Upper lobe of left lung (tissue), 6 donors: ENCODE measurements around the gene CACNA1D. TPM values are rescaled to one million over a fixed set of nuclear protein-coding genes. Genes with fewer than 3 reads are reported as not detected.

ENCODE experiments used
- ATAC-seq, 2 donors: fragments of 200-7000 bp; cut with Tn5 transposase; one replicate each; pipeline ENCODE4 v1.9.1; 2022; ENCODE audit warnings: mild to moderate bottlenecking in 2 of 2, moderate library complexity in 2 of 2; ENCODE audit not compliant: low FRiP score in 2 of 2
- DNase-seq, 2 donors: peaks; one replicate each; pipeline ENCODE4 v3.0.0-alpha.2; 2019 to 2020
- H3K27ac ChIP-seq, 4 donors: fragments of 200-600 bp; sonication (generic); one replicate each; pipeline ENCODE4 v1.5.1; 2016 to 2019
- H3K27me3 ChIP-seq, 4 donors: fragments of 200-600 bp; sonication (generic); one replicate each; pipeline ENCODE4 v1.5.1; 2017 to 2019
- H3K36me3 ChIP-seq, 4 donors: fragments of 200-600 bp; sonication (generic); one replicate each; pipeline ENCODE4 v1.5.1; 2016 to 2019
- H3K4me1 ChIP-seq, 4 donors: fragments of 200-600 bp; sonication (generic); one replicate each; pipeline ENCODE4 v1.5.1; 2018 to 2019
- H3K4me3 ChIP-seq, 4 donors: fragments of 200-600 bp; sonication (generic); one replicate each; pipeline ENCODE4 v1.5.1; 2017 to 2019; ENCODE audit warnings: mild to moderate bottlenecking in 2 of 4, moderate library complexity in 1 of 4
- H3K9me3 ChIP-seq, 4 donors: fragments of 200-600 bp; sonication (generic); one replicate each; pipeline ENCODE4 v1.5.1; 2018 to 2019
- EP300 ChIP-seq, 4 donors: sonication (generic); formaldehyde crosslinking; IDR thresholded peaks; one replicate each; pipeline ENCODE4 v1.5.1; 2017; ENCODE audit warnings: antibody characterized with exemption in 4 of 4, control low read depth in 2 of 4
- POLR2A ChIP-seq, 4 donors: fragments of 450-650 bp; IDR thresholded peaks; one replicate each; pipeline ENCODE4 v1.5.1; 2016 to 2017; ENCODE audit warnings: antibody characterized with exemption in 4 of 4, mild to moderate bottlenecking in 2 of 4
- POLR2AphosphoS5 ChIP-seq, 2 donors: sonication (generic); formaldehyde crosslinking; IDR thresholded peaks; one replicate each; pipeline ENCODE4 v1.5.1; 2017; ENCODE audit warnings: antibody characterized with exemption in 2 of 2
- WGBS, 2 donors: methylation state at CpG; one replicate each; pipeline ENCODE4 v1.1.5; 2017 to 2018; 5-methylcytosine and 5-hydroxymethylcytosine counted together
- total RNA-seq, 6 donors: library from RNA; depleted of rRNA in 4 of 6; stranded (reverse); fragments of >200 nt in 4 of 6; gene quantifications; one replicate each; pipeline versions ENCODE4 v1.1.0 to v1.2.1, GENCODE V29; 2016 to 2021
- TF ChIP-seq, protein P1 (sequence below), 6 experiments: fragments of 450-650 bp in 4 of 6; fragments of 200-600 bp in 2 of 6; sonication (generic) in 2 of 6; IDR thresholded peaks; one replicate each; pipeline ENCODE4 v1.5.1; 2016 to 2019; ENCODE audit warnings: antibody characterized with exemption in 6 of 6
- donor health status: DM: no; HTN: no; CAD: no; lungs with moderate emphysema.
- donor health status: DM: no; HTN: yes; CAD: no; lungs with severe emphysema.

Gene CACNA1D
- total RNA-seq, 6 donors from 2014 or later = 17.2 to 221 (median 30.2) TPM

DNA sequence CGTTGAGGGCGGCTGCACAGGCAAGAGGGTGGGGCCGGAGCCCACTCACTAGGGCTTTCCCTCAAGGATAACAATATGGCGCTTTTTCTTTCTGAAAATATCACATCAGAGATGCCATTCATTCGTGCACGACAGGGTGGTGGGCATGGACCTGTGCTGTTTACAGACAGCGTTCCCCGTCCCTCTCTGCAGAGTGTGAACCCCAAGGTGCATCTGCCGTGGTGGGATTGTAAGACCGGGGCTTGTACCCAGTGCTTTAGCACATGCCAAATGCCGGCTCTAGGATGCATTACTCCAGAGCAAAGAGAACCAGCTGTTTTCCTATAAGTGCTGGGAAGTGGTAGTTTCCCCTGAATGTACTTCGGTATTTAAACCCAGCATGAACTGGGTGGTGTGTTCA is 314.9 kb downstream of the CACNA1D start:
- H3K4me3 ChIP-seq = no peak overlapping the region
- no peak for ATAC-seq
- DNase-seq = no peak
- TF ChIP-seq POLR2A (IDR thresholded peaks at IDR 0.05) (no peak), EP300 (IDR thresholded peaks at IDR 0.05) (no peak), POLR2AphosphoS5 (IDR thresholded peaks at IDR 0.05) (no peak)
- TF ChIP-seq, protein P1, sequence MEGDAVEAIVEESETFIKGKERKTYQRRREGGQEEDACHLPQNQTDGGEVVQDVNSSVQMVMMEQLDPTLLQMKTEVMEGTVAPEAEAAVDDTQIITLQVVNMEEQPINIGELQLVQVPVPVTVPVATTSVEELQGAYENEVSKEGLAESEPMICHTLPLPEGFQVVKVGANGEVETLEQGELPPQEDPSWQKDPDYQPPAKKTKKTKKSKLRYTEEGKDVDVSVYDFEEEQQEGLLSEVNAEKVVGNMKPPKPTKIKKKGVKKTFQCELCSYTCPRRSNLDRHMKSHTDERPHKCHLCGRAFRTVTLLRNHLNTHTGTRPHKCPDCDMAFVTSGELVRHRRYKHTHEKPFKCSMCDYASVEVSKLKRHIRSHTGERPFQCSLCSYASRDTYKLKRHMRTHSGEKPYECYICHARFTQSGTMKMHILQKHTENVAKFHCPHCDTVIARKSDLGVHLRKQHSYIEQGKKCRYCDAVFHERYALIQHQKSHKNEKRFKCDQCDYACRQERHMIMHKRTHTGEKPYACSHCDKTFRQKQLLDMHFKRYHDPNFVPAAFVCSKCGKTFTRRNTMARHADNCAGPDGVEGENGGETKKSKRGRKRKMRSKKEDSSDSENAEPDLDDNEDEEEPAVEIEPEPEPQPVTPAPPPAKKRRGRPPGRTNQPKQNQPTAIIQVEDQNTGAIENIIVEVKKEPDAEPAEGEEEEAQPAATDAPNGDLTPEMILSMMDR (IDR thresholded peaks at IDR 0.05) = no peak
- H3K27me3 ChIP-seq = no peaks in the 10 kb centered on the region
- WGBS, 2 donors = 85 to 88% methylated on average over 11 to 12 of the region's 12 CpGs
- H3K9me3 ChIP-seq = no peaks in the 10 kb centered on the region
- H3K4me1 ChIP-seq = no peaks in the 10 kb centered on the region
- H3K27ac ChIP-seq = no peak overlapping the region
- peaks cover 0 to 3% (median 0%) of the 10 kb centered on the region in 4 donors for H3K36me3 ChIP-seq

DNA sequence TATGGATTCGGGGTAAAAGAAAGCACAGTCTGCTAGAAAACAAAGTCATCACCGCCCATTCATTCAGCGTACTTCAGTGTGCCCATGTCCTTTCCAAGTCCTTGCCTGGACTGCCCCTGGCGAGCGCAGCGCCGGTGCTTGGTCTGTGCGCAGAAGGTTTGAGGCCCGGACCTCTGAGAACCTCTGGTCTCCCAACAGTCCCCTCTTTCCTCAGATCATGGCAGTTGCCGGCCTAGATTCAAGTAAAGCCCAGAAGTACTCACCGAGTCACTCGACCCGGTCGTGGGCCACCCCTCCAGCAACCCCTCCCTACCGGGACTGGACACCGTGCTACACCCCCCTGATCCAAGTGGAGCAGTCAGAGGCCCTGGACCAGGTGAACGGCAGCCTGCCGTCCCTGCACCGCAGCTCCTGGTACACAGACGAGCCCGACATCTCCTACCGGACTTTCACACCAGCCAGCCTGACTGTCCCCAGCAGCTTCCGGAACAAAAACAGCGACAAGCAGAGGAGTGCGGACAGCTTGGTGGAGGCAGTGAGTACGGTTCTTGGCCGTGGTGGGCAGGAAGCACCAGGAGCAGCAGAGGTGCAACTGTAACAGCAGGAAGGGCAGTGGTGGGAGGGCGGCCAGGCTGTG is 315.5 kb downstream of the CACNA1D start:
- Histone ChIP-seq H3K4me3 (no peak overlapping the region), H3K27ac (no peak overlapping the region), H3K4me1 (no peaks in the 10 kb centered on the region), H3K9me3 (no peaks in the 10 kb centered on the region), H3K27me3 (no peaks in the 10 kb centered on the region), H3K36me3 (peaks cover 0 to 3% (median 0%) of the 10 kb centered on the region in 4 donors)
- TF ChIP-seq POLR2AphosphoS5 (IDR thresholded peaks at IDR 0.05) = no peak
- ATAC-seq (no peak), DNase-seq (no peak)
- 84 to 88% methylated on average over 26 to 28 of the region's 28 CpGs for WGBS, 2 donors

DNA sequence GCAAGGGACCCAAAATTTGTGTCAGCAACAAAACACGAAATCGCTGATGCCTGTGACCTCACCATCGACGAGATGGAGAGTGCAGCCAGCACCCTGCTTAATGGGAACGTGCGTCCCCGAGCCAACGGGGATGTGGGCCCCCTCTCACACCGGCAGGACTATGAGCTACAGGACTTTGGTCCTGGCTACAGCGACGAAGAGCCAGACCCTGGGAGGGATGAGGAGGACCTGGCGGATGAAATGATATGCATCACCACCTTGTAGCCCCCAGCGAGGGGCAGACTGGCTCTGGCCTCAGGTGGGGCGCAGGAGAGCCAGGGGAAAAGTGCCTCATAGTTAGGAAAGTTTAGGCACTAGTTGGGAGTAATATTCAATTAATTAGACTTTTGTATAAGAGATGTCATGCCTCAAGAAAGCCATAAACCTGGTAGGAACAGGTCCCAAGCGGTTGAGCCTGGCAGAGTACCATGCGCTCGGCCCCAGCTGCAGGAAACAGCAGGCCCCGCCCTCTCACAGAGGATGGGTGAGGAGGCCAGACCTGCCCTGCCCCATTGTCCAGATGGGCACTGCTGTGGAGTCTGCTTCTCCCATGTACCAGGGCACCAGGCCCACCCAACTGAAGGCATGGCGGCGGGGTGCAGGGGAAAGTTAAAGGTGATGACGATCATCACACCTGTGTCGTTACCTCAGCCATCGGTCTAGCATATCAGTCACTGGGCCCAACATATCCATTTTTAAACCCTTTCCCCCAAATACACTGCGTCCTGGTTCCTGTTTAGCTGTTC is 316.9 kb downstream of the CACNA1D start:
- Histone ChIP-seq H3K4me3 (no peak overlapping the region), H3K36me3 (peaks cover 0 to 3% (median 0%) of the 10 kb centered on the region in 4 donors), H3K9me3 (no peaks in the 10 kb centered on the region), H3K27me3 (no peaks in the 10 kb centered on the region), H3K27ac (no peak overlapping the region), H3K4me1 (no peaks in the 10 kb centered on the region)
- TF ChIP-seq, protein P1 (IDR thresholded peaks at IDR 0.05) = no peak
- TF ChIP-seq EP300 (IDR thresholded peaks at IDR 0.05) = no peak
- no peak for TF ChIP-seq POLR2AphosphoS5 (IDR thresholded peaks at IDR 0.05)
- TF ChIP-seq POLR2A (IDR thresholded peaks at IDR 0.05) = no peak
- 94 to 95% methylated on average over 18 to 24 of the region's 24 CpGs for WGBS, 2 donors
- DNase-seq (no peak), ATAC-seq (no peak)

DNA sequence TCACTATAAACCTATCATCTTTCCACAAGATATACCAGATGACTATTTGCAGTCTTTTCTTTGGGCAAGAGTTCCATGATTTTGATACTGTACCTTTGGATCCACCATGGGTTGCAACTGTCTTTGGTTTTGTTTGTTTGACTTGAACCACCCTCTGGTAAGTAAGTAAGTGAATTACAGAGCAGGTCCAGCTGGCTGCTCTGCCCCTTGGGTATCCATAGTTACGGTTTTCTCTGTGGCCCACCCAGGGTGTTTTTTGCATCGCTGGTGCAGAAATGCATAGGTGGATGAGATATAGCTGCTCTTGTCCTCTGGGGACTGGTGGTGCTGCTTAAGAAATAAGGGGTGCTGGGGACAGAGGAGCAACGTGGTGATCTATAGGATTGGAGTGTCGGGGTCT is 318.0 kb downstream of the CACNA1D start:
- 77 to 79% methylated on average over 4 of the region's 4 CpGs for WGBS, 2 donors
- TF ChIP-seq, protein P1 (IDR thresholded peaks at IDR 0.05) = no peak
- TF ChIP-seq POLR2A (IDR thresholded peaks at IDR 0.05) = no peak
- Histone ChIP-seq H3K36me3 (peaks cover 0 to 3% (median 0%) of the 10 kb centered on the region in 4 donors), H3K27ac (no peak overlapping the region), H3K4me3 (no peak overlapping the region), H3K4me1 (no peaks in the 10 kb centered on the region), H3K9me3 (no peaks in the 10 kb centered on the region), H3K27me3 (no peaks in the 10 kb centered on the region)
- ATAC-seq = no peak
- DNase-seq = no peak

DNA sequence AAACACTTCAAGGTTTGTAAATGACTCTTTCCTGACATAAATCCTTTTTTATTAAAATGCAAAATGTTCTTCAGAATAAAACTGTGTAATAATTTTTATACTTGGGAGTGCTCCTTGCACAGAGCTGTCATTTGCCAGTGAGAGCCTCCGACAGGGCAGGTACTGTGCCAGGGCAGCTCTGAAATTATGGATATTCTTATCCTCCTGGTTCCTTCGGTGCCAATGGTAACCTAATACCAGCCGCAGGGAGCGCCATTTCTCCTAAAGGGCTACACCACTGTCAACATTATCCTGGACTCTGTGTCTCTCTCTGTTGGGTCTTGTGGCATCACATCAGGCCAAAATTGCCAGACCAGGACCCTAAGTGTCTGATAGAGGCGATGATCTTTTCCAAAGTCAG is 318.8 kb downstream of the CACNA1D start:
- no peak for TF ChIP-seq POLR2A (IDR thresholded peaks at IDR 0.05)
- TF ChIP-seq POLR2AphosphoS5 (IDR thresholded peaks at IDR 0.05) = no peak
- TF ChIP-seq, protein P1 (IDR thresholded peaks at IDR 0.05) = no peak
- TF ChIP-seq EP300 (IDR thresholded peaks at IDR 0.05) = no peak
- 96 to 99% methylated on average over 5 of the region's 5 CpGs for WGBS, 2 donors
- Histone ChIP-seq H3K4me1 (no peaks in the 10 kb centered on the region), H3K9me3 (no peaks in the 10 kb centered on the region), H3K27me3 (no peaks in the 10 kb centered on the region), H3K4me3 (no peak overlapping the region), H3K36me3 (peaks cover 0 to 6% (median 0%) of the 10 kb centered on the region in 4 donors), H3K27ac (no peak overlapping the region)
- DNase-seq = no peak
- no peak for ATAC-seq
